ENCODE results near the gene IL23R.

- TF ChIP-seq GATA2 (IDR thresholded peaks at IDR 0.05; ENCODE audit: insufficient read depth, insufficient read length, low read depth, low read length) (no peak), MYC (IDR thresholded peaks at IDR 0.05; ENCODE audit: low read depth, low read length) (no peak), CTCF (IDR thresholded peaks at IDR 0.05; ENCODE audit: extremely low read depth in 1 of 2, insufficient read depth in 1 of 2, low read depth in 1 of 2, low read length in 2 of 2) (no peak), EZH2 (IDR thresholded peaks at IDR 0.05; ENCODE audit: borderline replicate concordance, low read depth, low read length, severe bottlenecking) (no peak), POLR2A (IDR thresholded peaks at IDR 0.05; ENCODE audit: low read depth, low read length) (no peak), MAX (IDR thresholded peaks at IDR 0.05; ENCODE audit: insufficient read depth, insufficient read length) (no peak), JUN (IDR thresholded peaks at IDR 0.05; ENCODE audit: borderline replicate concordance, insufficient read depth, insufficient read length, low read depth) (no peak), POLR2AphosphoS5 (IDR thresholded peaks at IDR 0.05; ENCODE audit: insufficient read depth, low read depth, low read length) (no peak)
Observed at GRCh38 chr1:67165468-67166041, 699 bp upstream of the IL23R start.
